Fibroblast of mammary gland (primary cell): ENCODE measurements around the gene APOL3.
"Not testable (repeated sequence)": the region's sequence is repeated elsewhere in the genome, so short reads cannot be mapped to it uniquely, and the experiment has no call there.

Experiments
- DNase-seq: peaks from one replicate; pipeline ENCODE4 v3.0.0-alpha.2; 2010; ENCODE audit warnings: low read depth
- H3K4me3 ChIP-seq: 2 replicates; pipeline ENCODE4 v1.5.1; 2011; ENCODE audit warnings: low read depth, mild to moderate bottlenecking, low read length, moderate library complexity; ENCODE audit not compliant: control insufficient read depth
- CTCF ChIP-seq: conservative IDR thresholded peaks from 2 replicates; pipeline ENCODE4 v1.5.1; 2011; ENCODE audit warnings: low read depth, low read length, inconsistent platforms; ENCODE audit not compliant: control insufficient read depth, insufficient read depth

Gene APOL3

GRCh38 chr22:36193171-36193570, 32.6 kb upstream of the APOL3 start:
- no peak for TF ChIP-seq CTCF
- no peak for DNase-seq
- H3K4me3 ChIP-seq: no peak overlapping the region

- no peak for DNase-seq
- no peak for TF ChIP-seq CTCF
- no peak overlapping the region for H3K4me3 ChIP-seq
Observed at GRCh38 chr22:36192542-36192941, 32.0 kb upstream of the APOL3 start.

GRCh38 chr22:36191106-36191836, 30.7 kb upstream of the APOL3 start:
- no peak overlapping the region for H3K4me3 ChIP-seq
- TF ChIP-seq CTCF: no peak
- DNase-seq: peak; percentile 75

GRCh38 chr22:36187862-36188261, 27.3 kb upstream of the APOL3 start:
- not testable (repeated sequence) for DNase-seq, H3K4me3 ChIP-seq

- TF ChIP-seq CTCF: no peak
- DNase-seq: no peak
- H3K4me3 ChIP-seq: no peak overlapping the region
Observed at GRCh38 chr22:36185828-36186624, 25.5 kb upstream of the APOL3 start.

GRCh38 chr22:36184433-36185025, 24.0 kb upstream of the APOL3 start:
- no peak overlapping the region for H3K4me3 ChIP-seq

More at GRCh38 chr22:36184433-36185025, 24.0 kb upstream of the APOL3 start:
- DNase-seq: peak; percentile 56
- no peak for TF ChIP-seq CTCF
